IgD-negative memory B cell (primary cell): ENCODE data around the gene SLC6A15. TPM values are rescaled to one million over a fixed set of nuclear protein-coding genes. Genes with fewer than 3 reads are reported as not detected.
A peak's percentile ranks its signal among the peaks of the same experiment; 100 is the strongest.

Experiments
- H3K27ac Mint-ChIP-seq, 3 donors: one replicate each; pipeline ENCODE4 v1.8.0; 2020 to 2022; ENCODE audit warnings: mild to moderate bottlenecking in 3 of 3, mixed read lengths in 3 of 3, moderate library complexity in 1 of 3
- H3K27me3 Mint-ChIP-seq: one replicate; pipeline ENCODE4 v1.8.0; 2021; ENCODE audit warnings: mixed read lengths
- H3K36me3 Mint-ChIP-seq: one replicate; pipeline ENCODE4 v1.8.0; 2020; ENCODE audit warnings: mild to moderate bottlenecking, mixed read lengths
- H3K4me1 Mint-ChIP-seq, 3 donors: one replicate each; pipeline ENCODE4 v1.8.0; 2020 to 2022; ENCODE audit warnings: mixed read lengths in 3 of 3, mild to moderate bottlenecking in 1 of 3
- H3K4me3 Mint-ChIP-seq, 4 donors: one replicate each; pipeline ENCODE4 v1.8.0; 2020 to 2022; ENCODE audit warnings: mild to moderate bottlenecking in 4 of 4, mixed read lengths in 4 of 4, moderate library complexity in 3 of 4
- H3K9me3 Mint-ChIP-seq, 3 donors: one replicate each; pipeline ENCODE4 v1.8.0; 2020 to 2021; ENCODE audit warnings: mixed read lengths in 3 of 3, mild to moderate bottlenecking in 1 of 3
- polyA plus RNA-seq: library from polyadenylated mRNA; unstranded; fragments of 300-500 nt; fragmentation: Illumina TruSeq; gene quantifications from one replicate; pipeline ENCODE4 v1.2.3, GENCODE V29; 2021

SLC6A15 gene
- polyA plus RNA-seq, 1 donor from 2014 or later: not detected

GRCh38 chr12:84843593-84844144, 68.9 kb downstream of the SLC6A15 start:
- H3K27ac Mint-ChIP-seq: no peak overlapping the region
- no peaks in the 10 kb centered on the region for H3K36me3 Mint-ChIP-seq
- no peaks in the 10 kb centered on the region for H3K9me3 Mint-ChIP-seq
- H3K4me3 Mint-ChIP-seq: no peak overlapping the region
- no peaks in the 10 kb centered on the region for H3K27me3 Mint-ChIP-seq
- H3K4me1 Mint-ChIP-seq: no peaks in the 10 kb centered on the region

DNA sequence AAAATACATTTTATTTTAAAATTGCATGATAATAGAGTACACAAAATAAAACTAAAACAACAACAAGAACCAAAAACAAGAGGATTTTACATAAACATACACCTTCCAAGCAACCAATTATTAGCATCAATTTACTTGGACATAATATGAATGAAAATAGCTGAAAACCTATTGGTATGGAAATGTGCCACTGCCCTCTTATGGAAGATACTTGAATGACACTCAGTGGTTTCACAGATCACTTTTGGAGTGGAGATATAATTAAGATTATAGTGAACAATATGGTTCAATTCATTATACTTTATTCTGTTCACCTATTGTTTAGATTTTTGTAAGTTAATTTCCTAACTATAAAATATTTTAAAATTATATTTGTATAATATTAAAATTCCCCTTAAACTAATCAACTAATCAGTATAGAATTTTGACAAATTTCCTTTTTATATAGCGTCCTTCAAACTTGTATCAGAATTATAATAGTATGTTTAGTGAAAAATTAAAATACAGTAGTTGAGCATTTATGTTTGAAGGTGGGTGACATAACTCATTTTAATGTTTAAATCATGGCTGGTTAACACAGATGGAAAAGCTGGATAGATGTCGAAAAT, 70.1 kb downstream of the SLC6A15 start:
- H3K9me3 Mint-ChIP-seq: no peaks in the 10 kb centered on the region
- H3K27me3 Mint-ChIP-seq: no peaks in the 10 kb centered on the region
- H3K36me3 Mint-ChIP-seq: no peaks in the 10 kb centered on the region
- H3K4me1 Mint-ChIP-seq: no peaks in the 10 kb centered on the region
- no peak overlapping the region for H3K4me3 Mint-ChIP-seq
- H3K27ac Mint-ChIP-seq: no peak overlapping the region

DNA sequence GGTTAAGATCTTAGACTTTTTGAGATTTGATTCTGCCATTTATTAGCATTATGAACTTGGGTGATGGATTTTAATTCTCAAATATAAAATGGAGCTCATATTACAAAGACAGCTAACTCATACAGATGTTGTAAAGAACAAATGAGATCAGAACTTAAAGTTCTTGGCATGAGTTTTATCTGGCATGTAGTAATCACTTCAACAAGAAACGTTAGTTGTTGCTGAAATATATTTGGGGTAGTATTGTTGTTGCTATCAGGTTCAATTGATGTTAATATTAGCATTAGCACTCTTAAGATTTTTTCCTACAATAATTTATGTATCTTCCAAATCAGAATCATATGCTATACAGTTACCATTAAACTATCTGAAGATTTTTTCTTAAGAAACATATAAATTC, 71.0 kb downstream of the SLC6A15 start:
- H3K4me1 Mint-ChIP-seq: no peaks in the 10 kb centered on the region
- H3K4me3 Mint-ChIP-seq: no peak overlapping the region
- no peaks in the 10 kb centered on the region for H3K9me3 Mint-ChIP-seq
- H3K36me3 Mint-ChIP-seq: no peaks in the 10 kb centered on the region
- H3K27ac Mint-ChIP-seq: no peak overlapping the region
- no peaks in the 10 kb centered on the region for H3K27me3 Mint-ChIP-seq

DNA sequence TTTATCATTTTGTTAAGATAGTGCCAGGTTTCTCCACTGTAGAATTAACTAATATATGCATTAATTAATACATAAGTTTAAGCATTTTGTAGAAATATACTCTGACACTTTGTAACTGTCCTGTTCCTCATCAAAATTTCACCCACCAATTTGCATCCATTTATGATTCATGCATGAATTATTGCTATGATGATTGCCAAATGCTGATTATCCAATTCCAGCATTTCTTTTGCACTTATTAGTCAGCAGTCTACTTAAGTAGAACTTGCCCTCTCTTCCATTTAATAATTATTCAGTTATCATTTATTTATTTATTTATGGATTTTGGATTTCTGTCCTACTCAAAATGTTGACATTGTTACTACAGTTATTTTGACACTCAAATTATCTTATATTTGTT, 72.2 kb downstream of the SLC6A15 start:
- Mint-ChIP-seq H3K36me3 (no peaks in the 10 kb centered on the region), H3K27me3 (no peaks in the 10 kb centered on the region), H3K4me3 (no peak overlapping the region), H3K9me3 (no peaks in the 10 kb centered on the region), H3K4me1 (no peaks in the 10 kb centered on the region), H3K27ac (no peak overlapping the region)

DNA sequence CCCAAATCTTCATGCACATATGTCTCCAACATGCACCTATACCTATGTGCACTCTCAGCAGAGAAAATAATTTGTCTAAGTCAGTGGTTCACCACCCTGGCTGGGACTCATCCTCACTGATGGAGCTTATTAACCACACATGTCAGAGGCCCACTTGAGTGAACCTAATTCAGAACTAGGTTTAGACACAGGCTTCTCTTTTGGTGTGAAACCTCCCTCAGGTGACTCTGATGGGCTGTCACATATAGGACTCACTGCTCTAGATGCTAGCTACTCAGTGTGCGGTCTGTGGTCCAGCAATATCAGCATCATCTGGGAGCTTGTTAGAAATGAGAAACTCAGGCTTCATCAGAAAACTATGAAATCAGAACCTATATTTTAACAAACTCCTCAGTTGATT, 85.7 kb downstream of the SLC6A15 start:
- no peak overlapping the region for H3K27ac Mint-ChIP-seq
- peaks cover 0 to 10% (median 0%) of the 10 kb centered on the region in 3 donors for H3K4me1 Mint-ChIP-seq
- H3K4me3 Mint-ChIP-seq: no peak overlapping the region
- H3K36me3 Mint-ChIP-seq: no peaks in the 10 kb centered on the region
- H3K9me3 Mint-ChIP-seq: no peaks in the 10 kb centered on the region
- H3K27me3 Mint-ChIP-seq: no peaks in the 10 kb centered on the region

- Mint-ChIP-seq H3K9me3 (no peaks in the 10 kb centered on the region), H3K27me3 (no peaks in the 10 kb centered on the region)
Measured at GRCh38 chr12:84825149-84825548, 87.5 kb downstream of the SLC6A15 start.

GRCh38 chr12:84822525-84822924, 90.1 kb downstream of the SLC6A15 start:
- Mint-ChIP-seq H3K4me3 (no peak overlapping the region), H3K4me1 (peaks cover 0 to 10% (median 0%) of the 10 kb centered on the region in 3 donors), H3K27ac (no peak overlapping the region)

More at GRCh38 chr12:84825149-84825548, 87.5 kb downstream of the SLC6A15 start:
- H3K4me1 Mint-ChIP-seq: peaks cover 0 to 10% (median 0%) of the 10 kb centered on the region in 3 donors
- H3K36me3 Mint-ChIP-seq: no peaks in the 10 kb centered on the region
- peak overlapping the region in 1 of 3 donors; percentile 32 for H3K27ac Mint-ChIP-seq
- H3K4me3 Mint-ChIP-seq: peak overlapping the region in 1 of 4 donors; percentile 41

GRCh38 chr12:84816916-84817695, 95.5 kb downstream of the SLC6A15 start:
- Mint-ChIP-seq H3K27me3 (no peaks in the 10 kb centered on the region), H3K4me1 (no peaks in the 10 kb centered on the region), H3K27ac (no peak overlapping the region), H3K36me3 (peaks cover 2% of the 10 kb centered on the region), H3K9me3 (no peaks in the 10 kb centered on the region), H3K4me3 (no peak overlapping the region)

More at GRCh38 chr12:84822525-84822924, 90.1 kb downstream of the SLC6A15 start:
- H3K27me3 Mint-ChIP-seq: no peaks in the 10 kb centered on the region
- no peaks in the 10 kb centered on the region for H3K9me3 Mint-ChIP-seq
- H3K36me3 Mint-ChIP-seq: peaks cover 2% of the 10 kb centered on the region

DNA sequence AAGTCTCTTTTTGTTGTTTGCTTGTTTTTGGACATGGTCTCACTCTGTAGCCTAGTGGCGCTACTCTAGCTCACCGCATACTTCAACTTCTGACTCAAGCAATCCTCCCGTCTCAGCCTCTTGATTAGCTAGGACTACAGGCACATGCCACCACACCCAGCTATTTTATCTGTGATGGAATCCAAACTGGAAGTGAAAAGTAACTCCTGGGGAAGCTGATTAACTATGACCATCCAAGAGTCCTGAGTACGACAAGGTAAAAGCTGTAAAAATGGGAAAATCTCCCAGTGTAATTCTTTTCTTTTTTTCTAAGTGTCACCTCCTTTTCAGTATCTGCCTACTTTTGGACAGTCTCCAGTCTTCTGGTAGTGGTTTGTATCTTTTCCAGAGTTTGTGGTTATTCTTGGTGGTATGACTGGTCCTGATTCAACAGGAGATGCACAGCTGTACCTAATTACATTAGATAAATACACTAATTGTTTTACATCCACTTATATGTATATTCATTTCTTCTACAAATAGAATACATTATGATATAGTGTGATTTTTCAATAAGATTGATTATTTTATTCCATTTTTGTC, 97.8 kb downstream of the SLC6A15 start:
- Mint-ChIP-seq H3K27me3 (no peaks in the 10 kb centered on the region), H3K4me1 (no peaks in the 10 kb centered on the region), H3K9me3 (no peaks in the 10 kb centered on the region), H3K4me3 (no peak overlapping the region), H3K36me3 (peaks cover 2% of the 10 kb centered on the region), H3K27ac (no peak overlapping the region)

- Mint-ChIP-seq H3K9me3 (no peaks in the 10 kb centered on the region), H3K36me3 (peaks cover 2% of the 10 kb centered on the region), H3K4me3 (no peak overlapping the region), H3K4me1 (no peaks in the 10 kb centered on the region), H3K27me3 (no peaks in the 10 kb centered on the region), H3K27ac (no peak overlapping the region)
Measured at GRCh38 chr12:84813780-84814663, 98.6 kb downstream of the SLC6A15 start.

DNA sequence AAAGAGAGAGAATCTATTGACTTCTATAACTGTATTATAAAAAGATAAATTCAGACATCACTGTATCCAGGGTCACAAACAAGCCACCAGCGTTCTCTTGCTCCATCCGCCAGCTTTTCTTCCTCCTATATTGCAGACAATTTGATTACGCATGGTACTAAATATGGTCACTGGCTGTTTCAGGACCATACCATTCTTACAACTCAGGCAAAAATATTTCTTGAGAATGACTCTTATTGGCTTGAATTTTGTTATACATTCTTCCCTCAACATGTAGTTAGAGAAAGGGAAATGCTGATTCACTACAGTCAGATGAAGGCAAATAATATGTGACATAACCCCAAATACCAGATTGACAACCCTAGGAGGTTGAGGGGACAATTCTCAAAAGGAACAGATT, 101.3 kb downstream of the SLC6A15 start:
- Mint-ChIP-seq H3K4me1 (no peaks in the 10 kb centered on the region), H3K36me3 (no peaks in the 10 kb centered on the region), H3K4me3 (no peak overlapping the region), H3K27ac (no peak overlapping the region), H3K27me3 (no peaks in the 10 kb centered on the region), H3K9me3 (no peaks in the 10 kb centered on the region)

DNA sequence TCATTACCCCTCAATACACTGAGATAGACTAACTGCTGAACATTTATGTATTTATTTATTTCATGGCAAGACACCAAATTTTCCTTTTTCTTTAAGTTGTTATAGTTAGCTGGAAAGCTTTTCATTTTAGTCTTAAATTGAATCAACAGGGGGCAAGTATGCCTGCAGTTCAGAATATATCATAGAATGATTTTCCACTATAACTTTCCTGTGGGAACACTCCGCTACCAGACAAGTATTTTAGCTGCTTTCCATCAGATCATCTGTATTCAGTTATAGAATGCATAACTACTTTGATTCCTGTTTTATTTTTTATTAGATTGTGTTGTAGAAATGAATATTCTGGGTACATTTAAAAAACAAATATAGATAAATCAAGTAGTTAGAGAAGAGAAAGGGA, 102.0 kb downstream of the SLC6A15 start:
- H3K27me3 Mint-ChIP-seq: peaks cover 1% of the 10 kb centered on the region
- no peaks in the 10 kb centered on the region for H3K36me3 Mint-ChIP-seq
- H3K27ac Mint-ChIP-seq: no peak overlapping the region
- no peak overlapping the region for H3K4me3 Mint-ChIP-seq
- H3K9me3 Mint-ChIP-seq: no peaks in the 10 kb centered on the region
- H3K4me1 Mint-ChIP-seq: no peaks in the 10 kb centered on the region
